GM21529 (cell line): Measurements from ENCODE around the gene GPR63.

Source experiments
- ATAC-seq: cut with Tn5 transposase; IDR thresholded peaks from one replicate; pipeline ENCODE4 v1.9.1; 2021; ENCODE audit not compliant: unreplicated experiment

The GPR63 gene

DNA sequence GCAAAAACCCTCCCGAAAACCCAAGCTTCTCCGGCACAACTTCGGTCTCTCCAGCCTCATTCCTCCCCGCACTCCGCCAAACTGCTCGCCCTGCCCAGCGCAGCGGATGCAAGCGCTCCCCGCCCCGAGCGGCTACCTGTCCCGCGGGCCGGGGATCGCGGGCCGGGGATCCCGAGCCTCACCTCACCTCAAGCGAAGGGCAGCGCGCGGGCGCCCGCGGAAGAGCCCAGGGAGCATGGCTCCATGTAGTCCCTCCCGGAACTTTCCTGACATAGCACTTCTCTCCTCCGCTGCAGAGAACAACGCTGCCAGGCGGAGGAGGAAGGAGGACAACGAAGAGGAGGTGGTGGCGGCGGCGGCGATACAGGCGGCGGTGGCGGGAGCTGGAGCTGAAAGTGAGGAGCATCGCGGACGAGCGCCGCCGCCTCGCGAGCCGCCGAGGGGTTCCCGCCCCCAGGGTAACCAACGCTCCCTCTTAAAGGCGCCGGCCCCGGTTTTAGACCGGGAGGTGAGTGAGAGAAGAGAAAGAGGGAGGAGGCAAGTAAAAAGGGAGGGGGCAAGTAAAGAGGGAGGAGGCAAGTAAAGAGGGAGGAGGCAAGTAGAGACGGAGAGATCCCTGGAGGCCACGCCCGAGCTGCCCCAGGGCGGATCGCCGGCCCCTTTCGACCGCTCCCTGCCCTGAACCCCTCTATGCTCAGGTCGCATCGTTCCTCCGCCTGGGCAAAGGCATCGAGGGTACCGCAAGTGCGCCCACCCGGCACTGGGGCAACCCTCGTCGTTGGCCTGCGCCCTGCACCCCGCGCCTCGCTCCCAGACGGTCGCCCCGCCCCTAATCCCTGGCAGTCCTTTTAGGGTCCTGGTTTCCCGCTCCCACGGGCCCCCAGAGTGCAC is at the start of gene GPR63:
GPR63 (minus strand) TSS at position 397 of the 891 bp plus-strand sequence. CDS start 37,746 bp downstream, outside the sequence.
- ATAC-seq = peak; percentile 88

DNA sequence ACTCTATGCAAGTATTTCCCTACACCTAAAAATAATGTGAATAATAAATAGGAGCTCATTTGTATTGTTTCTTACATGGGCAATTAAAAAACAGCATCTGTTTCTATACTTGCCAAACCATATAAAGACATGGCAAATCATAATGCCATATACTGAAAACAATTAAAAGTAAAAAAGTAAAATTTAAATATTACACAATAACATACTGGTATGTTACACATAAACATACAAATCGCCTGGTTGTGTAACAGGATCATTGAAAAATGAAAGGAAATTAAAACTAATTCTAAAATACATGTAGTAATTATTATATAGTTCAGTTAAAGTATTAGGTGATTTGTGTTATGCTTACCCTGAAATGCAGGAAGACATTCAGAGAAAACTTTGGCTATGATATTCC is 49.2 kb upstream of the GPR63 start:
- ATAC-seq = no peak

DNA sequence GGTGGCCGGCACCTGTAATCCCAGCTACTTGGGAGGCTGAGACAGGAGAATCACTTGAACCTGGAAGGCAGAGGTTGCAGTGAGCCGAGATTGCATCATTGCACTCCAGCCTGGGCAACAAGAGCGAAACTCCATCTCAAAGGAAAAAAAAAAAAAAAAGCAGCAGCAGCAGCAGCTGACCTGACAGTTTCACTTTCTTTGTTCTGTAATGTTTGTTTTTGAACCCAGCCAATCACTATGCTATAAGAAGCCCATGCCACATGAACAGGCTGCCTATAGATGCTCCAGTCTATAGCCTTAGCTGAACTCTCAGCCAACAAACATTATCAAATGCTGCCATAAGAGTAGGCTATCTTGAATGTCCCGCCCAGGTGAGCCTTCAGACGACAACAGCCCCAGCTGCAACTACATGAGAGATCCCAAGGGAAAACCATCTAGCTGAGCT is 47.9 kb upstream of the GPR63 start:
- ATAC-seq = peak; percentile 95

- no peak for ATAC-seq
Measured at GRCh38 chr6:96878143-96878542, 40.9 kb upstream of the GPR63 start.

DNA sequence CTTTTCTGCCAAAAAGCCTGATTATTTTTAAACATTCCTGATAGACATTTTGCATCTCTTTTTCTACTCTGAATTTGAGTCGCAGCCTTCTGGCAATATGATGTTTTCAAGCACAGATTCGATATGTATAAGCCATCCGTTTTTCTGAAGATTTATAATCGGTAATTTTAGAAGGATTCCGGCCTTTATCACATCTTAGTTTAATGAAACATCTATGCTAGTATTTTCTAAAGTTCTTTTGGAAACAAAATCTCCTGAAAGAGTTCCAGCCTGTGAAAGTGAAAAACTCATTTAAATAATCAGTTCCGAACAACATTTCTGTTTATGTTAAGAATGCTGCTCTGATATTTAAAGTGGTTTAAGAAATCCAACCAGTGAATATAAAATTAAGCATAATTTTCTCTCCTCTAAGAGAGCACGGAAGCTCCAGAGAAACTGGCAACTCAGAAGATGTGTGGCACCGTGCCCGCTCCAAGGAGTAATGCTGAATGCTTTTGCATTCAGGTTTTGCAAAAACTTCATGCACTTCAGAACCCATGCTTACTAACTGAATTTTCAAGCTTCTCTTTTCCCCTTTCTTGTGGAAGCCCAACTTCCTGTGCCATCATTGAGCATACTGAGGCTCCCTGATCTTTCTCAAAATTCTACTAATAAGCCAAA is 39.7 kb upstream of the GPR63 start:
- ATAC-seq = no peak

- ATAC-seq = no peak
Measured at GRCh38 chr6:96872976-96873375, 35.7 kb upstream of the GPR63 start.

- ATAC-seq = no peak
Measured at GRCh38 chr6:96865055-96865405, 27.8 kb upstream of the GPR63 start.

- no peak for ATAC-seq
Measured at GRCh38 chr6:96864216-96865054, 27.2 kb upstream of the GPR63 start.

DNA sequence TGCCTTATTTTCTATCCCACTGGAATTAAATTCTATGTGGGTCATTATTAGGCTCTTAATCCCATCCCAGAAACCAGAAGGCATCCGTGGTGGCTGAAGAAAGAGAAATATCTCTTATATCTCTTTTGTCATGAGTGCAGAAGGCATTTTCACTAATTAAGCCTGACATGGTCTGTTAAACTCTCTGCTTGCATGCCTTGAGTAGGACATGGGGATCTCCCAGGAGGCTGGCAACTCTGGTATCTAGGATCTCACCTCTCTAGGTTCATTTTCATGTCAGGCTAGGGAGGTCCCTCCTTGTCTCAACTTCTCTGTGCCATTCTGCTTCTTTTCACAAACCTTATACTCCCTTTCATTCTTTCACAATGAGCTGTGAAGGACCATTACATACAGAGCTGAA is 25.3 kb upstream of the GPR63 start:
- ATAC-seq = no peak

- ATAC-seq = no peak
Measured at GRCh38 chr6:96861588-96861987, 24.3 kb upstream of the GPR63 start.

DNA sequence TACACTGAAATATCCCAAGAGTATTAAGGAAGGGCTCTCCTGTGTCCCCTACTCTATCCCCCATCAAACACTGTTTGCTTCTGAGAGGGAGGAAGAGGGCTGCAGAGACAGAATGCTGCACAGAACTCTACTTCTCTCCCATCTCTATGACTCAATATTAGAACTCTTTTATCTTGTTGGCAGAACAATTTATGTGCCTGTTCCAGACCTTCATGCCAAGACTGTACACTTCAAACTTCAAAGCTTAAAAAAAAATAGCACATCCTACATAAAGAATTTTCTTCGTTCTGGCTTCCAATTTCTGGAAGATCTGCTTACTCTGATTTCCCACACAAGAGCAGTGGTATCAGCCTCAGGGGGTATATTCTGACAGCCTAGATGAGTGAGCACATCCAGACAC is 19.6 kb upstream of the GPR63 start:
- no peak for ATAC-seq

DNA sequence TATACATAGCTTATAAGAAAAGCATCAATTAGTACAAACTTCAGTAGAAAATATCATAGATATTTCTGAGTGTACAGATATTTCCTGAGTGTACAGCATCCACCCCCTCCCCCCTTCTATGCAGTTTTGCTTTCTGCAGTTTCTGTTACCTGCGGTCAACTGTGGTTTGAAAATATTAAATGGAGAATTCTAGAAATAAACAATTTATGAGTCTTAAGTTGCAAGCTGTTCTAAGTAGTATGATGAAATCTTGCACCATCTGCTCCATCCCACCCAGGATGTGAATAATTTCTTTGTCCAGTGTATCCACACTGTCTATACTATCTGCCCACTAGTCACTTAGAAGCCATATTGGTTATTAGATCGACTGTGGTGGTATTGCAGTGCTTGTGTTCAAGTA is 15.8 kb upstream of the GPR63 start:
- ATAC-seq = no peak

DNA sequence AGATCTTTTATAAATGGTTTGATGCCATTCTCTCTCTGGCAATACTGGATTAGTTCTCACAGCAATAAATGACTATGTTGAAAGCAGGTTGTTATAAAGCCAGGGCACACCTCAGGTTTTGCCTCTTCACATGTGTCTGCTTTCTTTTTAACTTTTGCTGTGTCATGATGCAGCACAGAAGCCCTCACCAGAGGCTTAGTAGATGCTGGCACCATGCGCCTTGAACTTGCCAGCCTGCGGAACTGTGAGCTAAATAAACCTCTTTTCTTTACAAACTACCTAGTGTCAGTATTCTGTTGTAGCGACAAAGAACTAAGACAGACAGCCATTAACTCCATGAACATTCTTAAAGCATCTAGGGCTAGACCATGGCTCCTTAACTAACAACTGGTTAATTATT is 15.3 kb upstream of the GPR63 start:
- ATAC-seq = no peak

GRCh38 chr6:96851858-96852257 is 14.6 kb upstream of the GPR63 start:
- no peak for ATAC-seq

GRCh38 chr6:96849615-96850014 is 12.3 kb upstream of the GPR63 start:
- ATAC-seq = no peak

DNA sequence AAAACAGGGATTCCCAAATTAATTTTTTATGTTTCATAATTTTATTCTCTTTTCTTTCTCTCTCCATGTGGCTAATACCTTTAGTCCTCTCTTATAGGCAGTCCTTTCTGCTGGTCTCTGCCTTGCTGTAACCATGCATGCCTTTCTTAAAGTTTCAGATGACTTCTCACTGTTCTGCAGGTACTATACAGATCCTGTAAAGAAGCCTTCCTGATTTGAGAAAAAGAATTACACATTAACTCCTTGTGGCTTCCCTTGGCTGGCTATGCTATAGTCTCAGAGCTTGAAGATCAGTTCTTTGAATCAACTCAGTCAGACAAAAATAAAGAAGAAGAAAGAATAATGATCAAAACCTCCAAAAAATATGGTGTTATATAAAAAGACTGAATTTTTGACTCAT is 7.3 kb upstream of the GPR63 start:
- peak; percentile 45 for ATAC-seq

GRCh38 chr6:96841345-96841744 is 4.1 kb upstream of the GPR63 start:
- ATAC-seq = no peak

DNA sequence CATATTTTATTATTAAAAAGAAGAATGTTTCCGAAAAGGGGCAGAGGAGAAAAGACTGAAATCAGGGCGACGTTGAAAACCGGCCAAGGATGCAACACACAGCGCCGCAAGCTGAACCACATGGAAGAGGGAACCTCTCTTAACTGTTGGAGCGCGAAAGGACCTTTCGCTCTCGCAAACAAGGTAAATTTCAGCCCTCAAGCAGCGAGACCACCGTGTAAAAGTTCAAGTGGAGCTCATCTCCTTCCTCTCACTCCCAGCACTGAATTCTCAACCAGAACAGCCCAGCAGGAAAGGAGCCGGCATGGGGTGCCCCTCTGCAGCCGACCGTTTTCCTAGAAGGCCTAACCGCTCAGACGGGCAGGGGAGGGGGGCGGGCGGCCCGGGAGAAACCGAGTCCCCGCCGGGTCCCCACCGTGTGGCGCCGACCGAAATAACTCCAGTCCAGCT is 621 bp downstream of the GPR63 start:
- peak; percentile 18 for ATAC-seq

DNA sequence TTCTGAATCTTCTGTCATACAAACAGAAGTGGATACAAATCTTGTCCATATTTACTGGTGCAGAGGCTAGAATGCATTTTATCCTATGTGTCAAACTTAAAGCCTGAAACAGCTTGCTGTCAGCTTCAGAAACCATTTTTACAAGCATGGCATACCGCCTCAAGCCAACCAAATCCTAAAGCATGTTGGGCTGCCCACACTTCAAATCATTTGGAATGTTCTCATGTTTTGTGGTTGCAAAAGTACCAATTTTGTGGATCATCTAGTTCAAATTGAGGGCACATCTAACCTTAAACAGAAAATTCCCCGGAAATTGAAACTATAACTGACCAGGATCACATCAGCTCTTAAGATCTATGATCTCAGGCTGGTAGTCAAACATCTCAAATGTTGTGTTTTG is 3.2 kb downstream of the GPR63 start:
- ATAC-seq = no peak

- ATAC-seq = no peak
Measured at GRCh38 chr6:96832780-96833179, 4.5 kb downstream of the GPR63 start.

- no peak for ATAC-seq
Measured at GRCh38 chr6:96826865-96827264, 10.4 kb downstream of the GPR63 start.
